ENCODE measurements around the gene SMC4. TPM values are rescaled to one million over a fixed set of nuclear protein-coding genes. Genes with fewer than 3 reads are reported as not detected.
A peak's percentile ranks its signal among the peaks of the same experiment; 100 is the strongest.

Gene SMC4
- total RNA-seq, 1 experiment from 2014 or later, result 186 TPM

GRCh38 chr3:160475884-160476283, 76.4 kb downstream of the SMC4 start:
- DNase-seq (ENCODE audit: low read depth), result no peak

GRCh38 chr3:160477750-160478149, 78.3 kb downstream of the SMC4 start:
- no peak for DNase-seq (ENCODE audit: low read depth)

DNA sequence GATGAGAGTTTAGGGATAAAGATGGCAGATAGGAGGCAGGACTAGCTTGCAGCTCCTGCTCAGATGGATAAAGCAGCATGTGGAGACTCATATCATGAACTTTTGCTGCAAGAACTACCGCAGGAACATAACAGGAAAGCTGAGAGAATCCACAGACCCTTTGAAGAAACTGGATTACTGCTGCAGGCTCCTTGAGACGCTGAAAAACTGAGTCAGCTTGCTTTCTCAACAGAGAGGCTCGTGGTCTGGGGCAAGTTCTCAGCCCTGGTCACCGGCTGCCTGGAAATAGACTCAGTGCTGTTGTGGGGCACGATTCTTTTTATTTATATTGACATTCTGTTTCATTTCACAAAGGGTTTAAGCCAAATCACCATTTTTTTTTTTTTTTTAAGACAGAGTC, 78.9 kb downstream of the SMC4 start:
- DNase-seq (ENCODE audit: low read depth), result peak; percentile 41

DNA sequence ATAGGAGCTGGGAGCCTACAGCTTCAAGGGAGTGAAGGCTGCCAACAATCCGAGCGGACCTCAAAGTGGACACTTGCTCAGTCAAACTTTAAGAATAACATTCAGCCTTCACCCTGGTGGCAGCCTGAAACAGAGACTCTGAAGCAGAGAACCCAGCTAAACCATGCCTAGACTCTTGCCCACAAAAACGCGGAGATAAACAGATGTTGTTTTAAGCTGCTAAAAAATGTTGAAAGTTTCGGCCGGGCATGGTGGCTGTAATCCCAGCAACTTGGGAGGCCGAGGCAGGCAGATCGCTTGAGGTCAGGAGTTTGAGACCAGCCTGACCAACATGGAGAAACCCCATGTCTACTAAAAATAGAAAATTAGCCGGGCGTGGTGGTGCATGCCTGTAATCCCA, 79.9 kb downstream of the SMC4 start:
- no peak for DNase-seq (ENCODE audit: low read depth)

- DNase-seq (ENCODE audit: low read depth), result no peak
Observed at GRCh38 chr3:160480931-160481330, 81.5 kb downstream of the SMC4 start.

DNA sequence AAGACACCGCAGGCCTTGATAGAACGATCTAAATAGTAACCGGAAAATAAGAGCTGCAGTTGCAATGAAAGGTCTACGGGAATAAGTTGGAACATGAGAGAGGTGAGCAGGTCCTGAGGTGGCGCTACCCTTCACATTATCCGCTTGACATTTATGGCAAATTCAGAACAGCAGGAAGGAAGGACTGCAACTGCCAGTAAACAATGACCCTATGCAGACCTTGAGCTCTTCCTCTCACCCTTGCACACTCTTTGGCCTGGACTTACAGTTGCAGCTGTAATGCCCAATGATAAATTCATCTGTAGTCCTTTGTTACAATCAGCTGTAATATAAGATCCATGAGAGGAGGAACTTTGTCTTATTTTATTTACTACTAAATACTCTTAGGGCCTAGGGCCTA, 82.4 kb downstream of the SMC4 start:
- DNase-seq (ENCODE audit: low read depth), result no peak

GRCh38 chr3:160482796-160483195, 83.3 kb downstream of the SMC4 start:
- no peak for DNase-seq (ENCODE audit: low read depth)

Other genes with a start within 250 kb of the SMC4 start
- gene C3orf80, start 174.2 kb upstream of the SMC4 start, total RNA-seq (2014; rRNA removed), result 0.06 TPM in 1 of 2 replicates, not detected in the other
- 30.7 and 48.6 TPM in 2 replicates for gene IFT80, start 425 bp upstream of the SMC4 start, total RNA-seq (2014; rRNA removed)
- gene TRIM59, start 50.1 kb downstream of the SMC4 start, total RNA-seq (2014; rRNA removed), result 33.0 and 45.5 TPM in 2 replicates
- gene KPNA4, start 165.9 kb downstream of the SMC4 start, total RNA-seq (2014; rRNA removed), result 26.7 and 29.4 TPM in 2 replicates

All from LHCN-M2 (cell line).